ENCODE results near the gene SLC16A9.
"Not testable (repeated sequence)": the region's sequence is repeated elsewhere in the genome, so short reads cannot be mapped to it uniquely, and the experiment has no call there.

Gene SLC16A9

GRCh38 chr10:59644841-59645240 is 64.8 kb downstream of the SLC16A9 start:
- TF ChIP-seq CTCF (IDR thresholded peaks at IDR 0.05; ENCODE audit: low read depth, low read length): no peak
- in situ Hi-C loops (cut with HindIII; ENCODE audit: low sequenced_read_pairs): no loop called here
- no peak overlapping the region for H3K4me3 ChIP-seq (ENCODE audit: low read depth, low read length)
- no peak for DNase-seq (ENCODE audit: low read depth, low spot score)

- in situ Hi-C loops (cut with HindIII; ENCODE audit: low sequenced_read_pairs); H3K4me3 ChIP-seq (ENCODE audit: low read depth, low read length); DNase-seq (ENCODE audit: low read depth, low spot score): not testable (repeated sequence)
These were observed 68.0 kb downstream of the SLC16A9 start for GRCh38 chr10:59641688-59642087.

- no peak for TF ChIP-seq CTCF (IDR thresholded peaks at IDR 0.05; ENCODE audit: low read depth, low read length)
- no peak overlapping the region for H3K4me3 ChIP-seq (ENCODE audit: low read depth, low read length)
- in situ Hi-C loops (cut with HindIII; ENCODE audit: low sequenced_read_pairs): no loop called here
- no peak for DNase-seq (ENCODE audit: low read depth, low spot score)
These were observed 74.0 kb downstream of the SLC16A9 start for GRCh38 chr10:59635502-59636290.

GRCh38 chr10:59634102-59634501 is 75.5 kb downstream of the SLC16A9 start:
- TF ChIP-seq CTCF (IDR thresholded peaks at IDR 0.05; ENCODE audit: low read depth, low read length): no peak
- no peak overlapping the region for H3K4me3 ChIP-seq (ENCODE audit: low read depth, low read length)
- no peak for DNase-seq (ENCODE audit: low read depth, low spot score)
- in situ Hi-C loops (cut with HindIII; ENCODE audit: low sequenced_read_pairs): no loop called here

- in situ Hi-C loops (cut with HindIII; ENCODE audit: low sequenced_read_pairs): no loop called here
- no peak for DNase-seq (ENCODE audit: low read depth, low spot score)
- no peak overlapping the region for H3K4me3 ChIP-seq (ENCODE audit: low read depth, low read length)
- no peak for TF ChIP-seq CTCF (IDR thresholded peaks at IDR 0.05; ENCODE audit: low read depth, low read length)
These were observed 76.6 kb downstream of the SLC16A9 start for GRCh38 chr10:59633063-59633462.

- in situ Hi-C loops (cut with HindIII; ENCODE audit: low sequenced_read_pairs): no loop called here
- no peak for DNase-seq (ENCODE audit: low read depth, low spot score)
- no peak overlapping the region for H3K4me3 ChIP-seq (ENCODE audit: low read depth, low read length)
- TF ChIP-seq CTCF (IDR thresholded peaks at IDR 0.05; ENCODE audit: low read depth, low read length): no peak
These were observed 77.5 kb downstream of the SLC16A9 start for GRCh38 chr10:59631882-59632807.

- no peak overlapping the region for H3K4me3 ChIP-seq (ENCODE audit: low read depth, low read length)
- no peak for TF ChIP-seq CTCF (IDR thresholded peaks at IDR 0.05; ENCODE audit: low read depth, low read length)
- in situ Hi-C loops (cut with HindIII; ENCODE audit: low sequenced_read_pairs): no loop called here
- no peak for DNase-seq (ENCODE audit: low read depth, low spot score)
These were observed 78.4 kb downstream of the SLC16A9 start for GRCh38 chr10:59631237-59631636.

Data from astrocyte of the spinal cord (primary cell).